IMR-90 (cell line): Measurements from ENCODE around the gene KCNMB2. TPM values are rescaled to one million over a fixed set of nuclear protein-coding genes. Genes with fewer than 3 reads are reported as not detected.

ENCODE experiments used
- ATAC-seq: fragments of 200-7000 bp; cut with Tn5 transposase; 2 replicates; pipeline ENCODE4 v1.9.1; 2020; ENCODE audit warnings: low read depth, mild to moderate bottlenecking, moderate library complexity
- BruUV-seq: library from RNA; stranded (reverse); fragments of 400-500 nt; replicated peaks from 2 replicates; lab custom pipeline; 2021; lab: Mats Ljungman, UMichigan
- CTCF ChIA-PET: fragments of 300-600 bp; formaldehyde crosslinking; extraction: SDS; loops from one replicate; lab custom pipeline; 2021; ENCODE audit warnings: antibody characterized with exemption; lab: Yijun Ruan, JAX
- POLR2A ChIA-PET: fragments of 300-600 bp; sonication (Branson Sonifier 250); formaldehyde crosslinking; loops from one replicate; lab custom pipeline; 2022; ENCODE audit warnings: antibody characterized with exemption; ENCODE audit not compliant: unreplicated experiment; lab: Charles Lee
- DNase-seq: peaks from one replicate; pipeline ENCODE4 v3.0.0; 2013
- H2AFZ ChIP-seq: replicated peaks from 2 replicates; pipeline ENCODE3; 2013; ENCODE audit warnings: low read length, mild to moderate bottlenecking; ENCODE audit not compliant: poor library complexity
- H2AK5ac ChIP-seq: 2 replicates; pipeline ENCODE4 v1.6.1; 2013; ENCODE audit warnings: low read depth, low read length, inconsistent platforms
- H2AK9ac ChIP-seq: replicated peaks from 2 replicates; pipeline ENCODE3; 2013; ENCODE audit warnings: mild to moderate bottlenecking, low read depth, low read length, moderate library complexity; ENCODE audit not compliant: poor library complexity
- H2BK120ac ChIP-seq: 2 replicates; pipeline ENCODE4 v1.6.1; 2013; ENCODE audit warnings: low read depth, low read length, inconsistent platforms
- H2BK15ac ChIP-seq: 3 replicates; pipeline ENCODE4 v1.6.1; 2013; ENCODE audit warnings: low read depth, low read length, inconsistent platforms
- H2BK20ac ChIP-seq: 2 replicates; pipeline ENCODE4 v1.6.1; 2013; ENCODE audit warnings: low read depth, mild to moderate bottlenecking, inconsistent platforms, low read length, moderate library complexity
- H2BK5ac ChIP-seq: 2 replicates; pipeline ENCODE4 v1.6.1; 2013; ENCODE audit warnings: mild to moderate bottlenecking, low read depth, low read length, inconsistent platforms; ENCODE audit not compliant: poor library complexity, severe bottlenecking
- H3K14ac ChIP-seq: replicated peaks from 2 replicates; pipeline ENCODE4 v1.6.1; 2013; ENCODE audit warnings: low read depth, low read length, inconsistent platforms
- H3K18ac ChIP-seq: 2 replicates; pipeline ENCODE4 v1.6.1; 2013; ENCODE audit warnings: low read depth, low read length, control low read depth
- H3K23ac ChIP-seq: 2 replicates; pipeline ENCODE4 v1.6.1; 2013; ENCODE audit warnings: low read depth, low read length, inconsistent platforms
- H3K27ac ChIP-seq: 2 replicates; pipeline ENCODE4 v1.5.1; 2013; ENCODE audit warnings: mild to moderate bottlenecking, control low read depth, low read length; ENCODE audit not compliant: insufficient read depth
- H3K27me3 ChIP-seq: 2 replicates; pipeline ENCODE4 v1.6.1; 2013; ENCODE audit warnings: low read length; ENCODE audit not compliant: control insufficient read depth, insufficient read depth
- H3K36me3 ChIP-seq: 2 replicates; pipeline ENCODE4 v1.6.1; 2013; ENCODE audit warnings: low read length, mixed read lengths; ENCODE audit not compliant: control insufficient read depth, insufficient read depth
- H3K4ac ChIP-seq: 2 replicates; pipeline ENCODE4 v1.6.1; 2013; ENCODE audit warnings: low read depth, low read length, inconsistent platforms
- H3K4me1 ChIP-seq: 2 replicates; pipeline ENCODE4 v1.6.1; 2013; ENCODE audit warnings: low read length, mixed read lengths; ENCODE audit not compliant: control insufficient read depth, insufficient read depth
- H3K4me2 ChIP-seq: 2 replicates; pipeline ENCODE4 v1.6.1; 2013; ENCODE audit warnings: low read depth, mild to moderate bottlenecking, control low read depth, low read length, moderate library complexity
- H3K4me3 ChIP-seq: 2 replicates; pipeline ENCODE4 v1.5.1; 2013; ENCODE audit warnings: low read depth, mild to moderate bottlenecking, control low read depth, low read length, moderate library complexity; ENCODE audit not compliant: insufficient read depth
- H3K56ac ChIP-seq: 2 replicates; pipeline ENCODE4 v1.6.1; 2013; ENCODE audit warnings: low read length, inconsistent platforms; ENCODE audit not compliant: insufficient read depth; ENCODE audit errors: extremely low read depth
- H3K79me1 ChIP-seq, 2 experiments: 2 replicates each; pipeline ENCODE4 v1.6.1; 2013; ENCODE audit warnings: low read length in 2 of 2, inconsistent platforms in 1 of 2, low read depth in 1 of 2
- H3K9ac ChIP-seq: 2 replicates; pipeline ENCODE4 v1.6.1; 2013; ENCODE audit warnings: low read depth, low read length, control low read depth
- H3K9me1 ChIP-seq: 2 replicates; pipeline ENCODE4 v1.6.1; 2013; ENCODE audit warnings: low read length, inconsistent platforms; ENCODE audit not compliant: insufficient read depth
- H3K9me3 ChIP-seq: 2 replicates; pipeline ENCODE4 v1.6.1; 2013; ENCODE audit warnings: low read length; ENCODE audit not compliant: control insufficient read depth, insufficient read depth
- H4K20me1 ChIP-seq: 2 replicates; pipeline ENCODE4 v1.6.1; 2013; ENCODE audit warnings: low read length, inconsistent platforms; ENCODE audit not compliant: insufficient read depth
- H4K5ac ChIP-seq: 2 replicates; pipeline ENCODE4 v1.6.1; 2013; ENCODE audit warnings: mild to moderate bottlenecking, low read depth, low read length, control low read depth
- H4K8ac ChIP-seq, 2 experiments: 2 replicates each; pipeline ENCODE4 v1.6.1; 2013; ENCODE audit warnings: low read depth in 2 of 2, low read length in 2 of 2, control low read depth in 1 of 2, inconsistent platforms in 1 of 2
- H4K91ac ChIP-seq: 2 replicates; pipeline ENCODE4 v1.6.1; 2013; ENCODE audit warnings: low read depth, low read length, inconsistent platforms; ENCODE audit not compliant: insufficient read depth
- BHLHE40 ChIP-seq: fragments of 150-350 bp; IDR thresholded peaks from 2 replicates; pipeline ENCODE4 v1.6.1; 2016; ENCODE audit warnings: mild to moderate bottlenecking, low read depth, low read length
- CEBPB ChIP-seq: IDR thresholded peaks from 2 replicates; pipeline ENCODE4 v1.6.1; 2012; ENCODE audit warnings: low read depth, low read length, improper control_type of control experiment
- CHD1 ChIP-seq: IDR thresholded peaks from 2 replicates; pipeline ENCODE4 v1.6.1; 2012; ENCODE audit warnings: low read depth, low read length, improper control_type of control experiment
- FOS ChIP-seq: fragments of 150-350 bp; IDR thresholded peaks from 2 replicates; pipeline ENCODE4 v1.6.1; 2016; ENCODE audit warnings: low read depth, low read length
- MAFK ChIP-seq: IDR thresholded peaks from 2 replicates; pipeline ENCODE4 v1.6.1; 2012; ENCODE audit warnings: low read depth, low read length, improper control_type of control experiment
- MAZ ChIP-seq: IDR thresholded peaks from 2 replicates; pipeline ENCODE4 v1.6.1; 2012; ENCODE audit warnings: low read depth, mild to moderate bottlenecking, low read length, improper control_type of control experiment, moderate library complexity, borderline replicate concordance
- POLR2A ChIP-seq: IDR thresholded peaks from 2 replicates; pipeline ENCODE4 v1.6.1; 2012; ENCODE audit warnings: mild to moderate bottlenecking, low read depth, low read length
- RAD21 ChIP-seq: IDR thresholded peaks from 2 replicates; pipeline ENCODE4 v1.6.1; 2012; ENCODE audit warnings: low read length, improper control_type of control experiment
- RCOR1 ChIP-seq: IDR thresholded peaks from 2 replicates; pipeline ENCODE4 v1.6.1; 2012; ENCODE audit warnings: mild to moderate bottlenecking, low read length, improper control_type of control experiment; ENCODE audit not compliant: insufficient replicate concordance
- RFX5 ChIP-seq: IDR thresholded peaks from 2 replicates; pipeline ENCODE4 v1.8.0; 2012; ENCODE audit warnings: low read depth, mild to moderate bottlenecking, low read length, moderate library complexity
- SMC3 ChIP-seq: fragments of 150-350 bp; IDR thresholded peaks from 2 replicates; pipeline ENCODE4 v1.6.1; 2016; ENCODE audit warnings: low read depth, mild to moderate bottlenecking, antibody characterized with exemption, low read length, moderate library complexity
- WGBS, 2 experiments: methylation state at CpG; one replicate each; pipeline versions ENCODE4 v1.1.5 to v1.1.7; 2013; ENCODE audit warnings: missing lambda C conversion rate in 2 of 2; ENCODE audit not compliant: insufficient read length in 1 of 2; ENCODE audit errors: extremely low coverage in 2 of 2; 5-methylcytosine and 5-hydroxymethylcytosine counted together
- dilution Hi-C: fragments of 300-500 bp; cut with HindIII; formaldehyde crosslinking; loops from one replicate; pipeline ENCODE4 v1.14.3; 2018; ENCODE audit warnings: low sequenced_read_pairs; ENCODE audit not compliant: unreplicated experiment
- in situ Hi-C: fragments of 300-500 bp; cut with MboI; formaldehyde crosslinking; loops from 3 replicates; pipeline ENCODE4 v1.14.3; 2019; ENCODE audit warnings: low sequenced_read_pairs, inconsistent platforms, mixed read lengths
- intact Hi-C: fragments of 100-400 bp; cut with micrococcal nuclease; formaldehyde crosslinking; loops from 2 replicates; pipeline ENCODE4 v1.10.0; 2022
- polyA plus RNA-seq, 3 experiments: library from polyadenylated mRNA; depleted of rRNA; stranded (reverse); fragments of >200 nt; gene quantifications; 2 replicates each; pipeline ENCODE4 v1.2.3, GENCODE V29; 2012; ENCODE audit warnings: low replicate concordance in 1 of 3
- total RNA-seq: library from RNA; depleted of rRNA; stranded (reverse); fragments of >200 nt; gene quantifications from 2 replicates; pipeline ENCODE4 v1.2.3, GENCODE V29; 2012
- TF ChIP-seq, protein P1 (sequence below): fragments of 150-350 bp; IDR thresholded peaks from 2 replicates; pipeline ENCODE4 v1.6.1; 2016; ENCODE audit warnings: low read depth, mild to moderate bottlenecking, low read length, moderate library complexity, borderline replicate concordance
- TF ChIP-seq, protein P2 (sequence below): conservative IDR thresholded peaks from 2 replicates; pipeline ENCODE4 v1.5.1; 2012; ENCODE audit warnings: mild to moderate bottlenecking, low read depth, low read length, improper control_type of control experiment

The KCNMB2 gene
- total and polyA plus RNA-seq, 2 of the 4 experiments (the other 2 are of a cell fraction), result not detected

DNA sequence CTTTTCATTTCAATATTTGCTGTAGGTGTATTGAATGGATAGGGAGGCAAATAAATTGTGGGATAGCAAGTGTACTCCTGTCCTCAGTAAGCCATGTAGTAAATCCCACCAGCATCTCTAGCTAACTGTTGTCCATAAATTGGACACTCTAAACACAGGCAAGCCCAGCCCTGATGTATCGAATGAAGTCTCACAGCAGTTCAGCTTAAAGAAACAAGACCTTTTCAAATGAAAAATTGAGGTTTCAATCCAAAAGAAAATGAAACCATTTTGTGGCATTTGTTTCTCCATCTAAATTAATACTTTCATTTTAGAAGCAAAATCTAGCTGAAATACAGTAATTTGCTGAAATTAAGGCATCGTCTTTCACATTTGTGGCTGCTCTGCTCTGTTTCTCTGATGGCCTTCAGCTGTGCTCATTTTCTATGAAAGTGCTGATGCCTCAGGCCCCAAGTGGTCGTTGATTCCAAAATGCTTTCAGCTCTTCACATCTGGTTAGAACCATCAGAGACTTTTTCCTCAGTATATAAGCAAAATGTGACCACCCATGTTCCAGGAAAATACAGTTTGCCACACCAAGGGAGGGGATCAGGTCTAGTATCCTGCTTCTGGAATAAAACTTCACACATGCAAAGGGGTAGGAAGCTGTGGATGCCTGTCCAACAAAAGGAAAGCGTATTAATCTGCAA is 290.3 kb downstream of the KCNMB2 start:
- TF ChIP-seq CEBPB (no peak), SMC3 (no peak), MAZ (no peak), FOS (no peak), BHLHE40 (no peak), RCOR1 (no peak), RFX5 (no peak), MAFK (no peak), POLR2A (no peak), RAD21 (no peak), CHD1 (no peak)
- TF ChIP-seq, protein P1, sequence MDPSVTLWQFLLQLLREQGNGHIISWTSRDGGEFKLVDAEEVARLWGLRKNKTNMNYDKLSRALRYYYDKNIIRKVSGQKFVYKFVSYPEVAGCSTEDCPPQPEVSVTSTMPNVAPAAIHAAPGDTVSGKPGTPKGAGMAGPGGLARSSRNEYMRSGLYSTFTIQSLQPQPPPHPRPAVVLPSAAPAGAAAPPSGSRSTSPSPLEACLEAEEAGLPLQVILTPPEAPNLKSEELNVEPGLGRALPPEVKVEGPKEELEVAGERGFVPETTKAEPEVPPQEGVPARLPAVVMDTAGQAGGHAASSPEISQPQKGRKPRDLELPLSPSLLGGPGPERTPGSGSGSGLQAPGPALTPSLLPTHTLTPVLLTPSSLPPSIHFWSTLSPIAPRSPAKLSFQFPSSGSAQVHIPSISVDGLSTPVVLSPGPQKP, result no peak
- TF ChIP-seq, protein P2, sequence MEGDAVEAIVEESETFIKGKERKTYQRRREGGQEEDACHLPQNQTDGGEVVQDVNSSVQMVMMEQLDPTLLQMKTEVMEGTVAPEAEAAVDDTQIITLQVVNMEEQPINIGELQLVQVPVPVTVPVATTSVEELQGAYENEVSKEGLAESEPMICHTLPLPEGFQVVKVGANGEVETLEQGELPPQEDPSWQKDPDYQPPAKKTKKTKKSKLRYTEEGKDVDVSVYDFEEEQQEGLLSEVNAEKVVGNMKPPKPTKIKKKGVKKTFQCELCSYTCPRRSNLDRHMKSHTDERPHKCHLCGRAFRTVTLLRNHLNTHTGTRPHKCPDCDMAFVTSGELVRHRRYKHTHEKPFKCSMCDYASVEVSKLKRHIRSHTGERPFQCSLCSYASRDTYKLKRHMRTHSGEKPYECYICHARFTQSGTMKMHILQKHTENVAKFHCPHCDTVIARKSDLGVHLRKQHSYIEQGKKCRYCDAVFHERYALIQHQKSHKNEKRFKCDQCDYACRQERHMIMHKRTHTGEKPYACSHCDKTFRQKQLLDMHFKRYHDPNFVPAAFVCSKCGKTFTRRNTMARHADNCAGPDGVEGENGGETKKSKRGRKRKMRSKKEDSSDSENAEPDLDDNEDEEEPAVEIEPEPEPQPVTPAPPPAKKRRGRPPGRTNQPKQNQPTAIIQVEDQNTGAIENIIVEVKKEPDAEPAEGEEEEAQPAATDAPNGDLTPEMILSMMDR, result no peak
- H4K20me1 ChIP-seq, result no peaks in the 10 kb centered on the region
- H3K4me1 ChIP-seq, result no peaks in the 10 kb centered on the region
- H3K79me1 ChIP-seq, result no peaks in the 10 kb centered on the region
- no peak overlapping the region for H2AK5ac ChIP-seq
- H2BK20ac ChIP-seq, result no peak overlapping the region
- H3K14ac ChIP-seq, result no peak overlapping the region
- no peak overlapping the region for H3K9ac ChIP-seq
- H4K91ac ChIP-seq, result no peak overlapping the region
- H2BK120ac ChIP-seq, result no peak overlapping the region
- H4K5ac ChIP-seq, result no peak overlapping the region
- DNase-seq, result no peak
- no peak overlapping the region for H2BK5ac ChIP-seq
- H3K18ac ChIP-seq, result no peak overlapping the region
- H3K27ac ChIP-seq, result no peak overlapping the region
- H3K9me1 ChIP-seq, result no peaks in the 10 kb centered on the region
- 33% methylated on average over 1 of the region's 4 CpGs; no CpG with 5 or more reads in 1 of the 2 experiments for WGBS, 2 experiments
- H2BK15ac ChIP-seq, result no peak overlapping the region
- BruUV-seq, result no TSS peak
- no peaks in the 10 kb centered on the region for H3K36me3 ChIP-seq
- H3K23ac ChIP-seq, result no peak overlapping the region
- intact Hi-C loops (no loop called here), in situ Hi-C loops (no loop called here), dilution Hi-C loops (no loop called here)
- ChIA-PET POLR2A (no interaction called here), CTCF (interaction anchor here (1.1 to 1.8 kb wide), 2 partner anchors 12 to 45 kb away, joined by 5 to 7 read pairs; no protein-coding TSS in a partner anchor)
- H2AFZ ChIP-seq, result no peak overlapping the region
- H3K56ac ChIP-seq, result no peak overlapping the region
- no peak overlapping the region for H4K8ac ChIP-seq
- no peak overlapping the region for H2AK9ac ChIP-seq
- H3K4me2 ChIP-seq, result no peak overlapping the region
- no peaks in the 10 kb centered on the region for H3K27me3 ChIP-seq
- H3K4ac ChIP-seq, result no peak overlapping the region
- H3K4me3 ChIP-seq, result no peak overlapping the region
- no peak for ATAC-seq
- no peaks in the 10 kb centered on the region for H3K9me3 ChIP-seq
